Activated CD4-positive, alpha-beta T cell treated with anti-CD3 and anti-CD28 coated beads for 1 hour (primary cell): ENCODE data around the gene FGF14.

ENCODE experiments used
- DNase-seq: peaks from one replicate; pipeline ENCODE4 v3.0.0-alpha.2; 2020

The FGF14 gene

DNA sequence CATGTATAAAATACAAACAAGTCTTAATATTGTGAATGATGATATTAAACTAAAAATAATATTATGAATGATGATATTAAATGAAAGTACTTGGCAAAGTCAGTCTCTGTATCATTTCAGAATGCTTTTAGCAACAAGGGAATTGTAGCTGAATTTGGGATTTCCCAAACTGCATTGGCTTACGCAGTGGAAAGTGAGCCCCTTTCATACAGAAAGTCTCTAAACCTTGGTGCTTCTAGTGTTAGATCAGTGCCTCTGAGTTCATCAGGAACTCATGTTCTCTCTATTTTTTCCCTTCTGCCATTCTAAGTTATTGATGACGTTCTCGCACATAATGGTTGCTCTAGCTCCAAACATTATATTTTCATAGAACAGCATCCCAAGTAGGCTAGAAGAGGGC lies 649.4 kb downstream of the FGF14 start:
- no peak for DNase-seq

- no peak for DNase-seq
Measured at GRCh38 chr13:101751488-101751887, 650.4 kb downstream of the FGF14 start.

- no peak for DNase-seq
Measured at GRCh38 chr13:101749584-101749983, 652.3 kb downstream of the FGF14 start.

DNA sequence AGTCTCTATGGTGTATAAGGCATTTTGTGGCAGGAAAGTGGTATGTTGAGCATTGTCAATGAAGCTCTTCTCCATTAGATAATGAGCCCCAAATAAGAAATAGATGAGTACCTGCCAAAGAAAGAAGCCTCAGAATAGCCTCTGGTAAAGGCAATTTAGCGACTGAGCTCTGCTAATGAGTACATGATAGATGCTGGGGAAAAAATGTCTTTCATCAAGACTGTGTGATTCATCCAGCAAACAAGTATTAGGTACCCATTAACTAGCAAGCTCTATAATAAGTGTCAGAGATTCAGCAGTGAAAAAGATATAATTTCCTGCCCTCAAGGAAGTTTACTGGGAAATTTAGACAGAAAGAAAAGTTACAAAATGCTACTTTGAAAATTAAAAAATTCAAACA lies 654.8 kb downstream of the FGF14 start:
- DNase-seq = no peak

DNA sequence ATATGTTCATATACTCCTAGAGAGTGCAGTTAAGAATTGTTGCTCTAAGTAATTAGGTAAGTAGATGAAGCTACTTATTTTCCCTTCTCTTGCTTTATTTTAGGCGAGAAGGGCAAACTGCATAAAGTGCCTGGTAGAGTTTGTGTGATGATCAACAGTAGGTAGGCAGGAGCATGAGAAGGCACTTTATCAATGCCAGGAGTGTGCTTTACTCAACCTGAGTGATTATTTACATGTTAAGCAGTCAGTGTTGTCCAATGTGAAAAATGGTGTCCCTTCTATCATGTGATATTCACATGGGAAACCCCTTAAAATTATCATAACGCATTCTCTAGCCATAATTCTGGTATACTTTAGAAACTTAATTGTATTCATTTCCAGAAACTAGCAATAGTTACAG lies 655.3 kb downstream of the FGF14 start:
- no peak for DNase-seq

DNA sequence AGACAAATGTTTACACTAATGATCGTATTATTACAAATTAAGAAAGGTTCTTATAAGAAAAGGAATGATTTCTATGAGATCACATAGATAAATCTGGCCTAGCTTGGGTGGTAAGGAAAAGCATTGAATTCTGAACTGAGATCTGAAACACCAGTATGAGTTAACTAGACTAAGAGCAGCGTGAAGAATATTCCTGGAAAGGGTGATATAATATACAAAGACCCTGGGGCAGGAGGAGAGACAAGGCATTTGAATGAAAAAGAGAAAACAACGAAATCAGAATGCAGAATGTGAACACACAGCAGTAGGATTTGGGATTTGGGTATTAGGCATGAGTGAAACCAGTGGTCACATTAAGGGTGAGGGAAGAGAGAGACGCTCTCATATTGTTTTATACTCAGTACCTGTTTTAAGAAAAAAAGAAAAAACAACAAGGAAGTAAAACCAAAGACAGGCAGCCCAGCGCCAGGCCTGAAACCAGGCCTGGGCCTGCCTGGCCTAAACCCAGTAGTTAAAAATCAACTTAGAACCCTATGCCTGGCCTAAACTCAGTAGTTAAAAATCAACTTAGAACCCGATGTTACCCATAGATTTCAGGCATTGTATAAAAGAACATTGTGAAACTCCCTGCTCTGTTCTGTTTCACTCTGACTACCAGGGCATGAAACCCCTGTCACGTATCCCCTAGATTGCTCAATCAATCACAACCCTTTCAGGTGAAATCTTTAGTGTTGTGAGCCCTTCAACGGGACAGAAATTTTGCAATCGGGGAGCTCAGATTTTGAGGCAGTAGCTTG lies 662.3 kb downstream of the FGF14 start:
- DNase-seq = no peak

GRCh38 chr13:101738336-101738735 lies 663.5 kb downstream of the FGF14 start:
- no peak for DNase-seq

GRCh38 chr13:101736566-101736965 lies 665.3 kb downstream of the FGF14 start:
- DNase-seq = no peak

GRCh38 chr13:101730420-101731000 lies 671.3 kb downstream of the FGF14 start:
- DNase-seq = no peak

GRCh38 chr13:101728615-101729014 lies 673.2 kb downstream of the FGF14 start:
- DNase-seq = no peak

- DNase-seq = no peak
Measured at GRCh38 chr13:101728021-101728420, 673.8 kb downstream of the FGF14 start.

DNA sequence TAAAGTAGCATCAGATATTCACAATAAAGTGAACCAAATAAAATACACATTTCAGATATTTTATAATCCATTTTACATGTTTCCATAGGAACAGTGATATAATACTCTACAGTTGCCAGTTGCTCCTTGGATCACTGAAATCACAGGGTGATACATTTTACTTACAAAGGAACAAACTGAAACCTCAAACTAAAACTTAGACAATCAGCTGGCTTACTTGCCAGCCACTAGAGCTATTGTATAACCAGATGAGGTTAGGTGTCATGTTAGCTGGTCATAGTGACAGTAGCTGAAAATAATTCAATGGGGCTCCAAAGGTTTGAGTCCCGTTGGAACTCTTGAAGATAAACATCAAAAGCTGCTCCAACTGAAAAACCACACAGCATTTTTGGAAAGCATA lies 674.7 kb downstream of the FGF14 start:
- DNase-seq = no peak

GRCh38 chr13:101726681-101727080 lies 675.2 kb downstream of the FGF14 start:
- DNase-seq = no peak

- DNase-seq = no peak
Measured at GRCh38 chr13:101718496-101718895, 683.4 kb downstream of the FGF14 start.

GRCh38 chr13:101717353-101717752 lies 684.5 kb downstream of the FGF14 start:
- no peak for DNase-seq

DNA sequence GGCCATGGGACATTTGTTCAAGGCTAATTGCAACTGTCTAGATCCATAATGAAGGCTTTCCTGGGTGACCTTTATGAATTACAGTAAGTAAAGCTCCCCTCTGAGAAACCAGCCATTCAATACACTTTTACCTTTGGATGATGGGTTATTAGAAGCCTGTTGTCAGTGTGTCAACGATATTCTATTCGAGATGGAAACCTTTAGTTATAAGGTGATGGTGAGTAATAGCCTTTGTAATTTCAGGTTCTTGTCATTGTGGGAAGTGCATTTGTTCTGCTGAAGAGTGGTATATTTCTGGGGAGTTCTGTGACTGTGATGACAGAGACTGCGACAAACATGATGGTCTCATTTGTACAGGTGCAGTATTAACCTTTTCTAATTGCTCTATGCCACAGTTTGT lies 687.7 kb downstream of the FGF14 start:
- DNase-seq = no peak

DNA sequence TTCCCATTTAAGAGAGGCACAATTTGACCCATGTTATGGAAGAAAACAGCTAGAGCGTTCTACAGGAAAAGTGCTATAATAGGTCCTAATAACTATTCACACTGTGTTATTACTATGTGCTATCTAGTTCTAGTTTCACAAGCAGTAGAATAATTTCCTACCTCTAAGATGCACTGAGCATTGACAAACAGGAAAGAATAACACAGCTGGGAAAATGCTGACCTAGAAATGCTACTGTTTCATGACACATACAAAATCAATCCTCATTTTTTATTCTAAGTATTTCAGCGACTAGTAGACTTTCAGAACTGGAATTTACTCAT lies 689.9 kb downstream of the FGF14 start:
- DNase-seq = no peak

- DNase-seq = no peak
Measured at GRCh38 chr13:101711307-101712025, 690.4 kb downstream of the FGF14 start.

DNA sequence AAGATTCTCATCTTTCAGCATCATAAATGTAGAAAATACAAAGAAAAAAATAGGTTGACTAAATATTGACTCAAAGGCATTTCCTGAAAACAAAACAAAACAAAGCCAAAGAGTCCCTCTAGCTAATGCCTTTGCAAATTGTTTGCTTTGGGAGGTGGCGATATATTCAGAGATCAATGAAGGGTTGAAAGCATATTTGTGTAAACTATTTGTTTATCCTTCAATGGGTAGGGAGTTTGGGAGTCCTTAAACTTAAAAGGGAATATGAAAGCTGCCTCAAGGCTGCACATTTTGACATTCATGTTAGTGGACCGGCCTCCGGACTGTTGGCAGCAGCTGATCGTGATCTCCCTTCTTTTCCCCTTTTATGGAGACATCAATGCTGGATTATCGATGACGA lies 691.9 kb downstream of the FGF14 start:
- no peak for DNase-seq

DNA sequence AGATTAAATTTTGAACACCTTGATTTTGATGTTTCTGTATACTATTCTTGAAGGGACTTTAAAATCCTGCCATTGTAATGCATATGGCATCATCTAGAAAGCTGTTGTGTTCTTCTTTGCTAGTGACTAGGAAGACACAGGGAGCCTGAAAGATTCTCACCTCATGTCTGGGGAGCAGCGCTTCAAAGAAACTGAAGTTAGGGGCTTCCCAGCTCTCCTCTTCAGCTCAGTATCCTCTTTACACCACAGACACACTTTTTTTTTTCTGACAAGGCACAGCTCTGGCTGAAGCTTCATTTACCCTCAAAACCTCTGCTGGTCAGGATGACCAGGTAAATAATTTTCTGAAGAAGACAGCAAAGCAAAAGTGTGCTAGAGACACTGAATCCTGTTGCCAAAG lies 693.7 kb downstream of the FGF14 start:
- DNase-seq = no peak

DNA sequence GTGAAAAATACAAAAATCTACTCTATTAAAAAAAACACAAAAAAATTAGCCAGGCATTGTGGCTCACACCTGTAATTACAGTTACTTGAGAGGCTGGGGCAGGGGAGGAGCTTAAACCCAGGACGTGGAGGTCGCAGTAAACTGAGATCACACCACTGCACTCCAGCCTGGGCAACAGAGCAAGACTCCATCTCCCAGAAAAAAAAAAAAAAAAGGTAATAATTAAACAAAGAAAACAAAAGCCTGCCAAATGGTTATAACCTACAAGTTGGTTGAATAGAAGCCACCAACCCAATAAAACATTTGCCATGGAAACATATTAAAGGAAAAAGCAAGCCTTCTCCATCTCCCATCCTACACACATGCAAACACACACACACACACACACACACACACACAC lies 694.2 kb downstream of the FGF14 start:
- DNase-seq = no peak

DNA sequence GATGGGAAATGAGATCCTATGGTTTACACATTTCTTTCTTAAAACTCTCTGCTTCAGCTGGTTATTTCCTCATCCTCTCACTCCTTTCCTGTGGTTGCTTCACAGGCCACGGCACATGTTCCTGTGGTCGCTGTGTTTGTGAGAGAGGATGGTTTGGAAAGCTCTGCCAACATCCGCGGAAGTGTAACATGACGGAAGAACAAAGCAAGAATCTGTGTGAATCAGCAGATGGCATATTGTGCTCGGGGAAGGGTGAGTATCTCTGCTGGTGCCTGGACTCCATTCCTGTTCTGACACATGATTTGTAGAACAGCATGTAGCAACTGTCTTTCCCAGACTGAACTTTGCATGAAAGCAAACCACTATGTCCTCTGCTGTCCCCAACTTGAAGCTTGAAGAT lies 695.2 kb downstream of the FGF14 start:
- DNase-seq = no peak

DNA sequence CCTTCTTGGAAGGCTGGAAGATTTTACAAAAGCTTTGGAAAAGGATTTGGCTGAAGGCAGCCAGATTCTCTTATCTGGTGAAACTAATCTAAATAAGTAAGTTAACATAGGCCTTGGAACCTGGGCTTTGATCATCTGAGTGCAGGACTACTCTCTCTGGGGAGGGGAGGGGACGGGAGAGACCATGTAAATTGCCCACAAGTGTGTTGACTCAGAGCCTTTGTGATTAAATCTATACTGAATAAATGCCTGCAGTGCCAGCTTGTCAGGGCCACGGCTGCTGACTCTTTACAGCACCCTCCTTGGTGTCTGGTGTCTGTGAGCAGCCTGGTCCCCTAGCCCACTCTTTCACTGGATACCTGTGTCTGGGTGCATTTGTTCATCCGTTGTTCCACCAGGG lies 698.0 kb downstream of the FGF14 start:
- DNase-seq = no peak

GRCh38 chr13:101703081-101703480 lies 698.8 kb downstream of the FGF14 start:
- DNase-seq = no peak
